Stomach (tissue), 19 donors: ENCODE measurements around the gene TSGA10IP. TPM values are rescaled to one million over a fixed set of nuclear protein-coding genes. Genes with fewer than 3 reads are reported as not detected.

Experiments used
- DNase-seq, 2 donors: peaks; one replicate each; pipeline versions ENCODE4 v3.0.0 to v3.0.0-alpha.2; 2013 to 2019
- H3K27ac ChIP-seq, 5 donors: fragments of 200-600 bp in 4 of 5; sonication (generic) in 4 of 5; one replicate each; pipeline ENCODE4 v1.5.1; 2013 to 2019; ENCODE audit warnings: mild to moderate bottlenecking in 1 of 5, moderate library complexity in 1 of 5
- H3K27me3 ChIP-seq, 3 donors: fragments of 200-600 bp; sonication (generic); one replicate each; pipeline ENCODE4 v1.5.1; 2017 to 2019; ENCODE audit warnings: mixed run types in 1 of 3
- H3K36me3 ChIP-seq, 4 donors: fragments of 200-600 bp; sonication (generic); 1 replicate in 3 of 4; 2 replicates in 1 of 4; pipeline ENCODE4 v1.5.1; 2016 to 2019
- H3K4me1 ChIP-seq, 4 donors: fragments of 200-600 bp; sonication (generic); one replicate each; pipeline ENCODE4 v1.5.1; 2016 to 2019
- H3K4me3 ChIP-seq, 4 donors: fragments of 200-600 bp; sonication (generic) in 3 of 4; one replicate each; pipeline ENCODE4 v1.5.1; 2016 to 2019; ENCODE audit warnings: mild to moderate bottlenecking in 1 of 4
- H3K9me3 ChIP-seq, 4 donors: fragments of 200-600 bp; sonication (generic); one replicate each; pipeline ENCODE4 v1.5.1; 2016 to 2019
- EP300 ChIP-seq: sonication (generic); formaldehyde crosslinking; IDR thresholded peaks from one replicate; pipeline ENCODE4 v1.6.1; 2017; ENCODE audit warnings: antibody characterized with exemption
- POLR2A ChIP-seq, 4 donors: fragments of 450-650 bp; IDR thresholded peaks; one replicate each; pipeline ENCODE4 v1.6.1; 2016; ENCODE audit warnings: antibody characterized with exemption in 4 of 4, control low read depth in 2 of 4, mild to moderate bottlenecking in 1 of 4, moderate library complexity in 1 of 4
- POLR2AphosphoS5 ChIP-seq, 3 donors: sonication (generic); formaldehyde crosslinking; IDR thresholded peaks; one replicate each; pipeline ENCODE4 v1.6.1; 2016; ENCODE audit warnings: antibody characterized with exemption in 3 of 3
- WGBS, 5 donors: extraction: QIAGEN DNeasy Blood & Tissue Kit in 3 of 5; methylation state at CpG; one replicate each; pipeline versions ENCODE4 v1.1.5 to v1.1.7; 2013 to 2018; 5-methylcytosine and 5-hydroxymethylcytosine counted together
- intact Hi-C: fragments of 100-400 bp; cut with DNase I; formaldehyde crosslinking; loops from one replicate; pipeline ENCODE4 v1.15.1; 2023; ENCODE audit warnings: low total_unique reads
- long read RNA-seq, 10 donors: transcript quantifications; one replicate each; lab custom pipeline, GENCODE V29; 2026
- polyA plus RNA-seq, 3 donors: library from polyadenylated mRNA; stranded (reverse); fragments of 200-250 nt; gene quantifications; one replicate each; pipeline ENCODE4 v1.2.3, GENCODE V29; 2013
- total RNA-seq, 5 donors: library from RNA; depleted of rRNA; stranded (reverse); fragments of >200 nt; gene quantifications; one replicate each; pipeline versions ENCODE4 v1.1.0 to v1.2.3, GENCODE V29; 2014 to 2016
- TF ChIP-seq, protein P1 (sequence below), 7 experiments: fragments of 450-650 bp in 4 of 7; fragments of 200-600 bp in 3 of 7; sonication (generic) in 3 of 7; IDR thresholded peaks; one replicate each; pipeline ENCODE4 v1.5.1; 2016 to 2019; ENCODE audit warnings: antibody characterized with exemption in 7 of 7, control low read depth in 2 of 7, mild to moderate bottlenecking in 1 of 7
- donor health status: healthy with polysubstance abuse.
- donor health status: Bipolar disorder and iron deficiency.
- donor health status: healthy.

The TSGA10IP gene
- total RNA-seq (not detected), polyA plus RNA-seq (not detected)
- long read RNA-seq, donor 1 = 0 reads
- long read RNA-seq, donor 2 = 0 reads
- long read RNA-seq, donor 3 = 0 reads
- long read RNA-seq, donor 4 = 0 reads
- long read RNA-seq, donor 5 = 0 reads
- long read RNA-seq, donor 6 = 0 reads
- long read RNA-seq, donor 7 = 0 reads
- long read RNA-seq, donor 8 = 0 reads
- long read RNA-seq, donor 9 = 0 reads
- long read RNA-seq, donor 10 = 0 reads

DNA sequence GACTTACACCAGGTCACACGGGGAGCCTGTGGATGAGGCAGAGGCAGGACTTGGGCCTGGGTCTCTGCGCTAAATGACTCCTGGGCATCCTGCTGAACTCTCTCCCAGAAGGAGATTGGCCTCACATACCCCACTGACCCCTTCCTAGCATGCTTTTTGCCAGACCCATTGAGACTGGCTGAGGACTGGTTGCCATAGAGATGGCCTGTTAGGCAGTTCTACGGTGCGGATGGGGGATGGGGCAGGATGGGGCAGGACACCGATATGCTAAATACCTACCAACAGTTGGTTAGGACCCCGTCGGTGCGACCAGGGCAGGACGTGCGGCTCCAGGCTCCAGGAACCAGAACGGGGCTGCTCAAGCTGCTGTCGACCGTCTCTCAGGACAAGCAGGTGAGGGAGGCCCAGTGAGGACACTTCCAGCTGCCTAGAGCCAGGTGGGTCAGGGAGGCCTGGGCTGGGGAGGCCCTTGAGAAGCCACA lies at the start of gene TSGA10IP:
Gene TSGA10IP, plus strand, starts transcription at position 51 of the 482 bp plus-strand sequence. Its CDS starts 196 bp downstream, at position 247.
- Histone ChIP-seq H3K4me1 (no peaks in the 10 kb centered on the region), H3K27ac (no peak within 1 kb of the TSS), H3K9me3 (no peaks in the 10 kb centered on the region), H3K36me3 (no peaks in the 10 kb centered on the region), H3K4me3 (no peak within 1 kb of the TSS), H3K27me3 (peaks cover 0 to 19% (median 0%) of the 10 kb centered on the region in 3 donors)
- WGBS, 5 donors = 54 to 71% (median 67%) methylated on average over 13 of the region's 13 CpGs
- TF ChIP-seq POLR2A (IDR thresholded peaks at IDR 0.05) (no peak), POLR2AphosphoS5 (IDR thresholded peaks at IDR 0.05) (no peak), EP300 (no peak)
- TF ChIP-seq, protein P1, sequence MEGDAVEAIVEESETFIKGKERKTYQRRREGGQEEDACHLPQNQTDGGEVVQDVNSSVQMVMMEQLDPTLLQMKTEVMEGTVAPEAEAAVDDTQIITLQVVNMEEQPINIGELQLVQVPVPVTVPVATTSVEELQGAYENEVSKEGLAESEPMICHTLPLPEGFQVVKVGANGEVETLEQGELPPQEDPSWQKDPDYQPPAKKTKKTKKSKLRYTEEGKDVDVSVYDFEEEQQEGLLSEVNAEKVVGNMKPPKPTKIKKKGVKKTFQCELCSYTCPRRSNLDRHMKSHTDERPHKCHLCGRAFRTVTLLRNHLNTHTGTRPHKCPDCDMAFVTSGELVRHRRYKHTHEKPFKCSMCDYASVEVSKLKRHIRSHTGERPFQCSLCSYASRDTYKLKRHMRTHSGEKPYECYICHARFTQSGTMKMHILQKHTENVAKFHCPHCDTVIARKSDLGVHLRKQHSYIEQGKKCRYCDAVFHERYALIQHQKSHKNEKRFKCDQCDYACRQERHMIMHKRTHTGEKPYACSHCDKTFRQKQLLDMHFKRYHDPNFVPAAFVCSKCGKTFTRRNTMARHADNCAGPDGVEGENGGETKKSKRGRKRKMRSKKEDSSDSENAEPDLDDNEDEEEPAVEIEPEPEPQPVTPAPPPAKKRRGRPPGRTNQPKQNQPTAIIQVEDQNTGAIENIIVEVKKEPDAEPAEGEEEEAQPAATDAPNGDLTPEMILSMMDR (IDR thresholded peaks at IDR 0.05) = no peak
- no peak for DNase-seq
- intact Hi-C loops = no loop called here

DNA sequence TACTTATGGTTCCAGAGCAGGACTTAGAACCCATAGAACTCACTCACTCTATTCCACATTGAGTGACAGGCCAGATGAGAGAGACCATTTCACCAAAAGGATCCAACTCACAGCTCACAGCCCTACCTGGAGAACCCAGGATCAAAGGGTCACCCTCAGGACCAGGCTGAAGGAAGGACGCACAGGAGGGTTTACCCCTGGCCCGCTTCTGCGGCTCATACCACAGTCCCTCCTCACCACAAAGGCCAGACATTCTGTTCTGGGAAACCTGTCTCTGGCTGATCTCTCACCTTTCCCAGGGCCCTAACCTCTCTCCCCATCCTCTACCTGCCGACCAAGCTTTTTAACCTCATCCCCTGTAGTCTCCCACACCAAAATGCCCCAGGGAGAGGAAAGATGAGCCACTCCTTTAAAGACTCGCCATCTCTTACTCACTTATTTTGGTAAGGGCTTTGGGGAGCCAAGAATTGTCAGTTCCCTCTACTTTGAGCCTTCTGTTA lies 49.7 kb upstream of the TSGA10IP start:
- Histone ChIP-seq H3K36me3 (peaks cover 0 to 7% (median 0%) of the 10 kb centered on the region in 4 donors), H3K27ac (no peak overlapping the region), H3K9me3 (no peaks in the 10 kb centered on the region), H3K4me1 (peaks cover 45 to 74% (median 50%) of the 10 kb centered on the region in 4 donors), H3K4me3 (no peak overlapping the region), H3K27me3 (peaks cover 0 to 11% (median 10%) of the 10 kb centered on the region in 3 donors)
- TF ChIP-seq, protein P1 (IDR thresholded peaks at IDR 0.05) = no peak
- TF ChIP-seq POLR2AphosphoS5 (IDR thresholded peaks at IDR 0.05) = no peak
- no peak for TF ChIP-seq POLR2A (IDR thresholded peaks at IDR 0.05)
- no peak for TF ChIP-seq EP300
- 88 to 99% (median 94%) methylated on average over 5 of the region's 5 CpGs for WGBS, 5 donors
- DNase-seq = no peak
- intact Hi-C loops = no loop called here

DNA sequence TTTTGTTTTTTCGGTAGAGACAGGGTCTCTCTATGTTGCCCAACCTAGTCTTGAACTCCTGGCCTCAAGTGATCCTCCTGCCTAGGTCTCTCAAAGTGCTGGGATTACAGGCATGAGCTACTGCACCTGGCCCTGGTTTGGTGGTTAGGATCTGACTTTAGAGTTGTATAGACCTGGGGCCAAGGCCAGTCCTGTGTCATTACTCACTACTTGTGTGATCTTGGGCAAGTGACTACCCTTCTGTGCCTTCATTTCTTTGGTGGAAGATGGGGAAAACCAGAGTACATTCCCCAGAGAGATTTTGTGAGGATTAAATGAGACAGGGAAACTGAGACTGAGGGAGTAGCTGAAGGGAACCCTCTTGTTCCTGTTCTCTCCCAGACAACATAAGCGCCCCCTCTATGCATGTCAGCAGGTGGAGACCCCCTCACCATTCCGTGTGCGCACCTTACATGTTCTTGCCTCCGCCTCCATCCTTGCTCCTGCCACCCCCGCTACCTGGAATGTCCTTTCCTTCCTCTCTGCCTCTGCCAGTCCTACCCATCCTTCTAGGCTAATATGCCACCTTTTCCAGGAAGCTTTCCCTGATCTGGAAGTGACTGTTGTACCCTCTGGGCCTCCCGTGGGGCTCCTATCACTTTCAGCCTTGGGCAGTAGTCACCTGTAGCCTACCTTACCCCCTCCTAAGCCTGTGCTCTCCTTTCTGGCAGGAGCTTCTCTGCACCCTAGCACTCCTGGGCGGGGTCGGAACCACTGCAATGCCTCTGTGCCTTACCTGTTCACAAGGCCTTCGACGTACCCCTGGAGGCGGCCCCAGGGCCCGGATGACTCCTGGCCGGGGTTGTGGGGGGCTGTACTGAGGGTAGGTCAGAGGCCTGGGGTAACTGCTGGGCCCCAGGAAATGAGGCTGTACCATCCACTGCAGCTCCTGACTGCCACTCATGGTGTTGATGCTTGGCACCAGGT lies 49.0 kb upstream of the TSGA10IP start:
- H3K27ac ChIP-seq = no peak overlapping the region
- H3K4me1 ChIP-seq = peaks cover 37 to 74% (median 45%) of the 10 kb centered on the region in 4 donors
- peaks cover 0 to 7% (median 0%) of the 10 kb centered on the region in 4 donors for H3K36me3 ChIP-seq
- H3K9me3 ChIP-seq = no peaks in the 10 kb centered on the region
- H3K27me3 ChIP-seq = peaks cover 0 to 11% (median 10%) of the 10 kb centered on the region in 3 donors
- intact Hi-C loops = no loop called here
- WGBS, 5 donors = 85 to 90% (median 87%) methylated on average over 14 of the region's 14 CpGs
- TF ChIP-seq POLR2A (IDR thresholded peaks at IDR 0.05) (no peak), POLR2AphosphoS5 (IDR thresholded peaks at IDR 0.05) (no peak), EP300 (no peak)
- TF ChIP-seq, protein P1 (IDR thresholded peaks at IDR 0.05) = no peak
- no peak overlapping the region for H3K4me3 ChIP-seq
- DNase-seq = no peak

DNA sequence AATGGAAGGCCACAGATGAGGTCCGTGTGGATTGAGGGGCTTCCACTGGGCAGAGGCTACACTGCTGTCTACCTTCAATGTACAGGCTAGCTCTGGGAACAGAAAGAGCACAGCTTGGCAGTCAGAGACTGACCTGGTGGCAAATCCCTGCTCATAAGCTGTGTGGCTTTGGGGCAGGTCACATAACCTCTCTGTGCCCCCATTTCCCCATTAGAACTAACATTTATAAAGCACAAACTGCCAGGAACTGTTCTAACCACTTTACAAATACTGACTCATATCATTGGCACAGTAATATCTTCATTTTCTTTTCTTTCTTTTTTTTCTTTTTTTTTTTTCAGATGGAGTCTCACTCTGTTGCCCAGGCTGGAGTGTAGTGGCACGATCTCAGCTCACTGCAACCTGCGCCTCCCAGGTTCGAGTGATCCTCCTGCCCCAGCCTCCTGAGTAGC lies 48.2 kb upstream of the TSGA10IP start:
- intact Hi-C loops = no loop called here
- TF ChIP-seq POLR2A (IDR thresholded peaks at IDR 0.05) (no peak), POLR2AphosphoS5 (IDR thresholded peaks at IDR 0.05) (no peak), EP300 (no peak)
- TF ChIP-seq, protein P1 (IDR thresholded peaks at IDR 0.05) = no peak
- Histone ChIP-seq H3K4me1 (peaks cover 30 to 67% (median 38%) of the 10 kb centered on the region in 4 donors), H3K4me3 (no peak overlapping the region), H3K27ac (no peak overlapping the region), H3K27me3 (peaks cover 0 to 11% (median 10%) of the 10 kb centered on the region in 3 donors), H3K9me3 (no peaks in the 10 kb centered on the region), H3K36me3 (peaks cover 0 to 7% (median 0%) of the 10 kb centered on the region in 4 donors)
- no peak for DNase-seq
- WGBS, 5 donors = 78 to 92% (median 88%) methylated on average over 4 of the region's 4 CpGs
